Urinary bladder (tissue), 4 donors: ENCODE measurements around the gene TP53AIP1. TPM values are rescaled to one million over a fixed set of nuclear protein-coding genes. Genes with fewer than 3 reads are reported as not detected.

Source experiments
- DNase-seq: peaks from one replicate; pipeline ENCODE4 v3.0.0-alpha.2; 2015; ENCODE audit errors: extremely low spot score
- H3K27ac ChIP-seq: one replicate; pipeline ENCODE4 v1.5.1; 2013; ENCODE audit warnings: low read depth, mild to moderate bottlenecking, moderate library complexity
- H3K36me3 ChIP-seq: one replicate; pipeline ENCODE4 v1.6.1; 2013; ENCODE audit warnings: mild to moderate bottlenecking, moderate library complexity; ENCODE audit not compliant: insufficient read depth
- H3K4me1 ChIP-seq: one replicate; pipeline ENCODE4 v1.6.1; 2013; ENCODE audit warnings: mild to moderate bottlenecking, moderate library complexity; ENCODE audit not compliant: insufficient read depth
- H3K4me3 ChIP-seq: one replicate; pipeline ENCODE4 v1.5.1; 2013; ENCODE audit warnings: low read depth, low read length
- WGBS: extraction: QIAGEN DNeasy Blood & Tissue Kit; methylation state at CpG from one replicate; pipeline ENCODE4 v1.1.7; 2013; 5-methylcytosine and 5-hydroxymethylcytosine counted together
- polyA plus RNA-seq: library from polyadenylated mRNA; stranded (reverse); fragments of 200-250 nt; gene quantifications from one replicate; pipeline ENCODE4 v1.2.3, GENCODE V29; 2013
- total RNA-seq: library from RNA; depleted of rRNA; stranded (reverse); fragments of >200 nt; gene quantifications from one replicate; pipeline ENCODE4 v1.2.3, GENCODE V29; 2014
- donor health status: healthy with polysubstance abuse.
- donor health status: healthy.

The TP53AIP1 gene
- total and polyA plus RNA-seq, 2 donors = 0.11 TPM; not detected in 1

- 79% methylated on average over 18 of the region's 18 CpGs for WGBS
- DNase-seq = no peak
- Histone ChIP-seq H3K27ac (no peak overlapping the region), H3K36me3 (no peaks in the 10 kb centered on the region), H3K4me1 (no peaks in the 10 kb centered on the region), H3K4me3 (no peak overlapping the region)
Observed at GRCh38 chr11:128914216-128915148, 28.2 kb downstream of the TP53AIP1 start.

GRCh38 chr11:128913806-128914205 lies 28.9 kb downstream of the TP53AIP1 start:
- no peaks in the 10 kb centered on the region for H3K36me3 ChIP-seq
- DNase-seq = no peak
- 91% methylated on average over 5 of the region's 5 CpGs for WGBS
- no peak overlapping the region for H3K27ac ChIP-seq
- no peak overlapping the region for H3K4me3 ChIP-seq
- no peaks in the 10 kb centered on the region for H3K4me1 ChIP-seq

- Histone ChIP-seq H3K4me3 (no peak overlapping the region), H3K36me3 (no peaks in the 10 kb centered on the region), H3K27ac (no peak overlapping the region), H3K4me1 (no peaks in the 10 kb centered on the region)
- 97% methylated on average over 18 of the region's 18 CpGs for WGBS
- no peak for DNase-seq
Observed at GRCh38 chr11:128911701-128912100, 31.0 kb downstream of the TP53AIP1 start.

- no peak for DNase-seq
- H3K36me3 ChIP-seq = no peaks in the 10 kb centered on the region
- H3K4me3 ChIP-seq = no peak overlapping the region
- no peaks in the 10 kb centered on the region for H3K4me1 ChIP-seq
- 97% methylated on average over 17 of the region's 17 CpGs for WGBS
- no peak overlapping the region for H3K27ac ChIP-seq
Observed at GRCh38 chr11:128911239-128911638, 31.4 kb downstream of the TP53AIP1 start.

- 90% methylated on average over 3 of the region's 3 CpGs for WGBS
- H3K4me1 ChIP-seq = no peaks in the 10 kb centered on the region
- H3K4me3 ChIP-seq = no peak overlapping the region
- no peak for DNase-seq
- H3K27ac ChIP-seq = no peak overlapping the region
- no peaks in the 10 kb centered on the region for H3K36me3 ChIP-seq
Observed at GRCh38 chr11:128910576-128910975, 32.1 kb downstream of the TP53AIP1 start.

GRCh38 chr11:128909438-128910125 lies 33.1 kb downstream of the TP53AIP1 start:
- WGBS = 79% methylated on average over 8 of the region's 8 CpGs
- H3K27ac ChIP-seq = no peak overlapping the region
- DNase-seq = no peak

GRCh38 chr11:128908391-128909246 lies 34.1 kb downstream of the TP53AIP1 start:
- H3K36me3 ChIP-seq = no peaks in the 10 kb centered on the region
- no peak for DNase-seq
- 17% methylated on average over 12 of the region's 12 CpGs for WGBS
- peak overlapping the region; percentile 11 for H3K27ac ChIP-seq
- H3K4me3 ChIP-seq = no peak overlapping the region
- H3K4me1 ChIP-seq = no peaks in the 10 kb centered on the region

More at GRCh38 chr11:128909438-128910125, 33.1 kb downstream of the TP53AIP1 start:
- H3K4me1 ChIP-seq = no peaks in the 10 kb centered on the region
- no peak overlapping the region for H3K4me3 ChIP-seq
- H3K36me3 ChIP-seq = no peaks in the 10 kb centered on the region

- WGBS = 86% methylated on average over 4 of the region's 4 CpGs
- no peak overlapping the region for H3K27ac ChIP-seq
- H3K4me1 ChIP-seq = no peaks in the 10 kb centered on the region
- no peak for DNase-seq
- no peak overlapping the region for H3K4me3 ChIP-seq
- no peaks in the 10 kb centered on the region for H3K36me3 ChIP-seq
Observed at GRCh38 chr11:128907585-128907984, 35.1 kb downstream of the TP53AIP1 start.

GRCh38 chr11:128906185-128907050 lies 36.3 kb downstream of the TP53AIP1 start:
- Histone ChIP-seq H3K4me3 (no peak overlapping the region), H3K27ac (no peak overlapping the region), H3K36me3 (no peaks in the 10 kb centered on the region), H3K4me1 (no peaks in the 10 kb centered on the region)
- DNase-seq = no peak
- 83% methylated on average over 8 of the region's 8 CpGs for WGBS

- Histone ChIP-seq H3K4me1 (no peaks in the 10 kb centered on the region), H3K4me3 (peak overlapping the region; percentile 58), H3K27ac (no peak overlapping the region), H3K36me3 (no peaks in the 10 kb centered on the region)
- 3% methylated on average over 45 of the region's 45 CpGs for WGBS
- no peak for DNase-seq
Observed at GRCh38 chr11:128905345-128906184, 37.1 kb downstream of the TP53AIP1 start.

- Histone ChIP-seq H3K27ac (no peak overlapping the region), H3K36me3 (no peaks in the 10 kb centered on the region), H3K4me1 (no peaks in the 10 kb centered on the region), H3K4me3 (peak overlapping the region; percentile 58)
- WGBS = 12% methylated on average over 25 of the region's 25 CpGs
- DNase-seq = no peak
Observed at GRCh38 chr11:128904656-128905344, 37.9 kb downstream of the TP53AIP1 start.
